ENCODE measurements around the gene D2HGDH. TPM values are rescaled to one million over a fixed set of nuclear protein-coding genes. Genes with fewer than 3 reads are reported as not detected.
A peak's percentile ranks its signal among the peaks of the same experiment; 100 is the strongest.

The D2HGDH gene
- total and polyA plus RNA-seq, 10 of the 15 experiments (the other 5 are each of a cell fraction or from before 2014, with no cell fraction given): 0.52 to 32.1 (median 11.0) TPM

- FAIRE-seq (no peak), DNase-seq (ENCODE audit: low read depth, low spot score) (no peak), ATAC-seq (no peak)
- Histone ChIP-seq H3K4me2 (ENCODE audit: control insufficient read depth, insufficient read depth) (peak overlapping the region; percentile 81), H3K79me2 (ENCODE audit: control insufficient read depth, insufficient read depth, low read length) (no peaks in the 10 kb centered on the region), H2AFZ (ENCODE audit: control insufficient read depth, low read depth, low read length) (no peak overlapping the region), H3K4me3 (no peak overlapping the region), H3K27me3 (replicated peaks in 1 of 2; ENCODE audit: control insufficient read depth in 2 of 2, insufficient read depth in 2 of 2, low read length in 1 of 2) (no peaks in the 10 kb centered on the region; a peak in 1 of 4 replicates), H3K9me3 (replicated peaks; ENCODE audit: control insufficient read depth, insufficient read depth, low read length) (no peaks in the 10 kb centered on the region), H3K36me3 (ENCODE audit: control insufficient read depth in 2 of 2, insufficient read depth in 2 of 2, low read length in 1 of 2) (no peaks in the 10 kb centered on the region), H4K20me1 (ENCODE audit: control insufficient read depth, insufficient read depth) (no peaks in the 10 kb centered on the region), H3K4me1 (ENCODE audit: control insufficient read depth, insufficient read depth, low read length) (peaks cover 14% of the 10 kb centered on the region), H3K27ac (ENCODE audit: control insufficient read depth, insufficient read depth) (no peak overlapping the region), H3K9ac (ENCODE audit: control insufficient read depth, insufficient read depth, low read length) (no peak overlapping the region)
- BruUV-seq (replicated peaks): no TSS peak
- RAD21 ChIA-PET (ENCODE audit: unreplicated experiment): no interaction called here
- POLR2A ChIA-PET: no interaction called here
- SMC1A ChIA-PET (ENCODE audit: uncharacterized antibody, unreplicated experiment): no interaction called here
- 63% methylated on average over 25 of the region's 32 CpGs for WGBS (ENCODE audit: insufficient coverage, insufficient replicate concordance, low lambda C conversion rate, missing lambda C conversion rate)
- TF ChIP-seq EGR1 (IDR thresholded peaks at IDR 0.05; ENCODE audit: borderline replicate concordance in 1 of 2, low read depth in 2 of 2, low read length in 2 of 2) (no peak), NFXL1 (IDR thresholded peaks at IDR 0.05; ENCODE audit: borderline replicate concordance) (no peak), RFX5 (IDR thresholded peaks at IDR 0.05; ENCODE audit: low read depth, low read length) (no peak), NFYB (IDR thresholded peaks at IDR 0.05; ENCODE audit: insufficient read depth, low read depth, low read length) (no peak), BMI1 (IDR thresholded peaks at IDR 0.05; ENCODE audit: borderline replicate concordance) (no peak), ZBED1 (IDR thresholded peaks at IDR 0.05; ENCODE audit: borderline replicate concordance) (no peak), NR2C2 (IDR thresholded peaks at IDR 0.05; ENCODE audit: borderline replicate concordance, control insufficient read depth, insufficient read length, low read depth) (no peak), EED (IDR thresholded peaks at IDR 0.05; ENCODE audit: low read depth) (no peak), TCF7 (IDR thresholded peaks at IDR 0.05; ENCODE audit: borderline replicate concordance) (no peak), PKNOX1 (IDR thresholded peaks at IDR 0.05) (no peak), SUPT20H (IDR thresholded peaks at IDR 0.05; ENCODE audit: borderline replicate concordance, control insufficient read depth, low read depth, low read length) (no peak), ZNF24 (IDR thresholded peaks at IDR 0.05) (no peak), HCFC1 (IDR thresholded peaks at IDR 0.05; ENCODE audit: low read length) (no peak), ASH2L (IDR thresholded peaks at IDR 0.05; ENCODE audit: borderline replicate concordance, low read depth) (no peak)
- in situ Hi-C loops (cut with MboI) (no loop called here), intact Hi-C loops (cut with micrococcal nuclease; ENCODE audit: unreplicated experiment) (loop anchor here (5.0 kb wide), 1 partner anchor 40 kb away; no protein-coding TSS in a partner anchor)
- CTCF ChIA-PET: no interaction called here
Observed at GRCh38 chr2:241802421-241803318, 68.2 kb downstream of the D2HGDH start.
